Measurements from ENCODE around the gene PHLDB2.

DNA sequence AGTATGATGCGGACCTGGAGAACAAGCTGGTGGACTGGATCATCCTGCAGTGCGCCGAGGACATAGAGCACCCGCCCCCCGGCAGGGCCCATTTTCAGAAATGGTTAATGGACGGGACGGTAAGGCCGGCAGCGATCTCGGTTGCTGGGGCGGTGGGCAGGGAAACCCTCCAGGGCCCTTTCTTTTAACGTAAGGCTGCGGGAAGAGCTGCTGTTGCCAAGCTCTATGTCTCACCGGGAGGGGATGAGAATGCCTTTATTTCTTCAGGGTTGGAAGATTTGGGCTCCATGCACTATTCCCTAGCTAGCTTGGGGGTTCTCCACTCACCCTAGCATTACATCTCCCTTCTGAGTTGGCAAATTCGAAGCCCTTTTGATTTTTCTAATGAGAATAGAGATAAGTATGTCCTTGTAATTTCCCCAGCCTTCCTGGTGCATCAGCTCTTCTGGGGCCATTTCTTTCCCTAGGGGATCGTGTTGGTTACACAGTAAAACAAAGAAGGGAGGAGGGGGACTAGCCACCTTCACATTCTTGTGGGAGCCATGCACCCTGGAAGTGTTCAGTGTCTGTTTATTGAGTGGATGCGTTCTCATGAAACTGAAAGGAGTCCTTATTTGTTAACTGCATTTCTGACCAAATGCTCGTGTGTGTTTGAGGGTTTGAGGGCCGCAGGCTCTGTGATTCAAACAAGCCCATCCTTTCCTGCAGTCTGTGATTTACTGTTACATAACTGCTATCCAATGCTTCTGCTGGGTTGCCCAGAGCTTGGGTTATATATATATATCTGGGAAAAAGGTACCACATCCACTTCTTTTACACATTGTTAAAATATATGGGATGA is 140.6 kb downstream of the PHLDB2 start:
- no peak for TF ChIP-seq AGO2 (optimal IDR thresholded peaks at IDR 0.05; ENCODE audit: low read depth, low read length)
- TF ChIP-seq, protein P1, sequence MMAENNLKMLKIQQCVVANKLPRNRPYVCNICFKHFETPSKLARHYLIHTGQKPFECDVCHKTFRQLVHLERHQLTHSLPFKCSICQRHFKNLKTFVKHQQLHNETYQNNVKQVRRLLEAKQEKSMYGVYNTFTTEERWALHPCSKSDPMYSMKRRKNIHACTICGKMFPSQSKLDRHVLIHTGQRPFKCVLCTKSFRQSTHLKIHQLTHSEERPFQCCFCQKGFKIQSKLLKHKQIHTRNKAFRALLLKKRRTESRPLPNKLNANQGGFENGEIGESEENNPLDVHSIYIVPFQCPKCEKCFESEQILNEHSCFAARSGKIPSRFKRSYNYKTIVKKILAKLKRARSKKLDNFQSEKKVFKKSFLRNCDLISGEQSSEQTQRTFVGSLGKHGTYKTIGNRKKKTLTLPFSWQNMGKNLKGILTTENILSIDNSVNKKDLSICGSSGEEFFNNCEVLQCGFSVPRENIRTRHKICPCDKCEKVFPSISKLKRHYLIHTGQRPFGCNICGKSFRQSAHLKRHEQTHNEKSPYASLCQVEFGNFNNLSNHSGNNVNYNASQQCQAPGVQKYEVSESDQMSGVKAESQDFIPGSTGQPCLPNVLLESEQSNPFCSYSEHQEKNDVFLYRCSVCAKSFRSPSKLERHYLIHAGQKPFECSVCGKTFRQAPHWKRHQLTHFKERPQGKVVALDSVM (CRISPR knock-in tag; IDR thresholded peaks at IDR 0.05): no peak
- TF ChIP-seq POLR2AphosphoS2 (IDR thresholded peaks at IDR 0.05; ENCODE audit: low read depth, low read length): no peak
- TF ChIP-seq, protein P2, sequence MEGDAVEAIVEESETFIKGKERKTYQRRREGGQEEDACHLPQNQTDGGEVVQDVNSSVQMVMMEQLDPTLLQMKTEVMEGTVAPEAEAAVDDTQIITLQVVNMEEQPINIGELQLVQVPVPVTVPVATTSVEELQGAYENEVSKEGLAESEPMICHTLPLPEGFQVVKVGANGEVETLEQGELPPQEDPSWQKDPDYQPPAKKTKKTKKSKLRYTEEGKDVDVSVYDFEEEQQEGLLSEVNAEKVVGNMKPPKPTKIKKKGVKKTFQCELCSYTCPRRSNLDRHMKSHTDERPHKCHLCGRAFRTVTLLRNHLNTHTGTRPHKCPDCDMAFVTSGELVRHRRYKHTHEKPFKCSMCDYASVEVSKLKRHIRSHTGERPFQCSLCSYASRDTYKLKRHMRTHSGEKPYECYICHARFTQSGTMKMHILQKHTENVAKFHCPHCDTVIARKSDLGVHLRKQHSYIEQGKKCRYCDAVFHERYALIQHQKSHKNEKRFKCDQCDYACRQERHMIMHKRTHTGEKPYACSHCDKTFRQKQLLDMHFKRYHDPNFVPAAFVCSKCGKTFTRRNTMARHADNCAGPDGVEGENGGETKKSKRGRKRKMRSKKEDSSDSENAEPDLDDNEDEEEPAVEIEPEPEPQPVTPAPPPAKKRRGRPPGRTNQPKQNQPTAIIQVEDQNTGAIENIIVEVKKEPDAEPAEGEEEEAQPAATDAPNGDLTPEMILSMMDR (CRISPR knock-in tag; IDR thresholded peaks at IDR 0.05): no peak
- TF ChIP-seq, protein P3, sequence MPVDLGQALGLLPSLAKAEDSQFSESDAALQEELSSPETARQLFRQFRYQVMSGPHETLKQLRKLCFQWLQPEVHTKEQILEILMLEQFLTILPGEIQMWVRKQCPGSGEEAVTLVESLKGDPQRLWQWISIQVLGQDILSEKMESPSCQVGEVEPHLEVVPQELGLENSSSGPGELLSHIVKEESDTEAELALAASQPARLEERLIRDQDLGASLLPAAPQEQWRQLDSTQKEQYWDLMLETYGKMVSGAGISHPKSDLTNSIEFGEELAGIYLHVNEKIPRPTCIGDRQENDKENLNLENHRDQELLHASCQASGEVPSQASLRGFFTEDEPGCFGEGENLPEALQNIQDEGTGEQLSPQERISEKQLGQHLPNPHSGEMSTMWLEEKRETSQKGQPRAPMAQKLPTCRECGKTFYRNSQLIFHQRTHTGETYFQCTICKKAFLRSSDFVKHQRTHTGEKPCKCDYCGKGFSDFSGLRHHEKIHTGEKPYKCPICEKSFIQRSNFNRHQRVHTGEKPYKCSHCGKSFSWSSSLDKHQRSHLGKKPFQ (CRISPR knock-in tag; IDR thresholded peaks at IDR 0.05; ENCODE audit: insufficient replicate concordance): no peak
- no peak for TF ChIP-seq ZNF430 (CRISPR knock-in tag; IDR thresholded peaks at IDR 0.05)
- TF ChIP-seq ZNF354B (CRISPR knock-in tag; IDR thresholded peaks at IDR 0.05): no peak
- no peak for TF ChIP-seq PHF20 (CRISPR knock-in tag; IDR thresholded peaks at IDR 0.05)
- no peak for TF ChIP-seq EZH2 (conservative IDR thresholded peaks at IDR 0.05; ENCODE audit: low read depth, low read length)
- TF ChIP-seq, protein P4, sequence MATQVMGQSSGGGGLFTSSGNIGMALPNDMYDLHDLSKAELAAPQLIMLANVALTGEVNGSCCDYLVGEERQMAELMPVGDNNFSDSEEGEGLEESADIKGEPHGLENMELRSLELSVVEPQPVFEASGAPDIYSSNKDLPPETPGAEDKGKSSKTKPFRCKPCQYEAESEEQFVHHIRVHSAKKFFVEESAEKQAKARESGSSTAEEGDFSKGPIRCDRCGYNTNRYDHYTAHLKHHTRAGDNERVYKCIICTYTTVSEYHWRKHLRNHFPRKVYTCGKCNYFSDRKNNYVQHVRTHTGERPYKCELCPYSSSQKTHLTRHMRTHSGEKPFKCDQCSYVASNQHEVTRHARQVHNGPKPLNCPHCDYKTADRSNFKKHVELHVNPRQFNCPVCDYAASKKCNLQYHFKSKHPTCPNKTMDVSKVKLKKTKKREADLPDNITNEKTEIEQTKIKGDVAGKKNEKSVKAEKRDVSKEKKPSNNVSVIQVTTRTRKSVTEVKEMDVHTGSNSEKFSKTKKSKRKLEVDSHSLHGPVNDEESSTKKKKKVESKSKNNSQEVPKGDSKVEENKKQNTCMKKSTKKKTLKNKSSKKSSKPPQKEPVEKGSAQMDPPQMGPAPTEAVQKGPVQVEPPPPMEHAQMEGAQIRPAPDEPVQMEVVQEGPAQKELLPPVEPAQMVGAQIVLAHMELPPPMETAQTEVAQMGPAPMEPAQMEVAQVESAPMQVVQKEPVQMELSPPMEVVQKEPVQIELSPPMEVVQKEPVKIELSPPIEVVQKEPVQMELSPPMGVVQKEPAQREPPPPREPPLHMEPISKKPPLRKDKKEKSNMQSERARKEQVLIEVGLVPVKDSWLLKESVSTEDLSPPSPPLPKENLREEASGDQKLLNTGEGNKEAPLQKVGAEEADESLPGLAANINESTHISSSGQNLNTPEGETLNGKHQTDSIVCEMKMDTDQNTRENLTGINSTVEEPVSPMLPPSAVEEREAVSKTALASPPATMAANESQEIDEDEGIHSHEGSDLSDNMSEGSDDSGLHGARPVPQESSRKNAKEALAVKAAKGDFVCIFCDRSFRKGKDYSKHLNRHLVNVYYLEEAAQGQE (IDR thresholded peaks at IDR 0.05; ENCODE audit: borderline replicate concordance in 1 of 2, low read depth in 1 of 2, low read length in 2 of 2): no peak
- TF ChIP-seq MAFK (conservative IDR thresholded peaks at IDR 0.05 in 1 of 2, IDR thresholded peaks at IDR 0.05 in 1 of 2; ENCODE audit: low read length in 2 of 2): no peak
